Progenitor cell of endocrine pancreas (in vitro differentiated cells): ENCODE data around the gene FAR2. TPM values are rescaled to one million over a fixed set of nuclear protein-coding genes. Genes with fewer than 3 reads are reported as not detected.

Source experiments
- DNase-seq: peaks from one replicate; pipeline ENCODE4 v3.0.0; 2021; ENCODE audit warnings: low spot score; ENCODE audit not compliant: unreplicated experiment
- H3K27ac Mint-ChIP-seq: 2 replicates; pipeline ENCODE4 v1.8.0; 2021; ENCODE audit warnings: mild to moderate bottlenecking, moderate library complexity, mixed read lengths
- H3K27me3 Mint-ChIP-seq: 2 replicates; pipeline ENCODE4 v1.8.0; 2021; ENCODE audit warnings: mixed read lengths
- H3K36me3 Mint-ChIP-seq: 2 replicates; pipeline ENCODE4 v1.8.0; 2022; ENCODE audit warnings: mixed read lengths; ENCODE audit not compliant: insufficient read depth
- H3K4me1 Mint-ChIP-seq: 2 replicates; pipeline ENCODE4 v1.8.0; 2021; ENCODE audit warnings: low read depth, mixed read lengths
- H3K4me3 Mint-ChIP-seq: 2 replicates; pipeline ENCODE4 v1.8.0; 2021; ENCODE audit warnings: low read depth, mild to moderate bottlenecking, moderate library complexity, mixed read lengths
- H3K9me3 Mint-ChIP-seq: 2 replicates; pipeline ENCODE4 v1.8.0; 2021; ENCODE audit warnings: low read depth, mixed read lengths
- total RNA-seq: library from RNA; stranded (reverse); gene quantifications from 2 replicates; pipeline ENCODE4 v1.2.1, GENCODE V29; 2021
- TF ChIP-seq, protein P1 (sequence below): fragments of 200-600 bp; sonication (generic); IDR thresholded peaks from one replicate; pipeline ENCODE4 v1.5.0; 2021; ENCODE audit warnings: antibody characterized with exemption, mild to moderate bottlenecking; ENCODE audit not compliant: unreplicated experiment

Gene FAR2
- total RNA-seq, 1 donor from 2014 or later: 4.8 TPM

DNA sequence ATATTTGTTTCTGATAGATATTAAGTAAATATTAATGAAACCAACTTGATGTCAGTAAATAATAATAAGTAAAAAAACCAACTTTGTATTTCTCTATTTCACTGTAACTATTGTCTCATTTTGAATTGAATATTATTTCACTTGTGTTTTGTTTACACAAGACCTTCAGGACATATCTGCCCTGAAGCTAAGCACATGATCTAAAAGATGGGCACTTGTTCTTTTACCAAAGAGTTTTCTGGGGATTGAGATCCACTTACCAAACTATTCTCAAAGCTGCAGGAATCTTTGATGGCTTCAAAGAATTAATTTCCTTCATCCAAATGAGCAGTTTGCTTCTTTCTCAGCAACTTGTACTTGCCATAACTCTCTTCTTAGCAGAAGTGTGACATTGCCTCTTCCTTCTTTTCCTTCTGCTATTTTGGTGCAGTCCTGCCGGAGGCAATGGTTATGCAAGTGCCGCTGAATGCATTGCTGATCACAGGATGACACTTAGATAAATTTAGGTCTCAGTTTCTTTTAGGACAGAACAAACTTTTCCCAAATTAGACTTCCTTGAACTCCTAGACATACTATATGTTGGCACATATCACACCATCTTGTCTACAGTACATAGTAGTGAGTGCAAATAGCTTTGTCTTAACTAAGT is 9.2 kb downstream of the FAR2 start:
- TF ChIP-seq, protein P1, sequence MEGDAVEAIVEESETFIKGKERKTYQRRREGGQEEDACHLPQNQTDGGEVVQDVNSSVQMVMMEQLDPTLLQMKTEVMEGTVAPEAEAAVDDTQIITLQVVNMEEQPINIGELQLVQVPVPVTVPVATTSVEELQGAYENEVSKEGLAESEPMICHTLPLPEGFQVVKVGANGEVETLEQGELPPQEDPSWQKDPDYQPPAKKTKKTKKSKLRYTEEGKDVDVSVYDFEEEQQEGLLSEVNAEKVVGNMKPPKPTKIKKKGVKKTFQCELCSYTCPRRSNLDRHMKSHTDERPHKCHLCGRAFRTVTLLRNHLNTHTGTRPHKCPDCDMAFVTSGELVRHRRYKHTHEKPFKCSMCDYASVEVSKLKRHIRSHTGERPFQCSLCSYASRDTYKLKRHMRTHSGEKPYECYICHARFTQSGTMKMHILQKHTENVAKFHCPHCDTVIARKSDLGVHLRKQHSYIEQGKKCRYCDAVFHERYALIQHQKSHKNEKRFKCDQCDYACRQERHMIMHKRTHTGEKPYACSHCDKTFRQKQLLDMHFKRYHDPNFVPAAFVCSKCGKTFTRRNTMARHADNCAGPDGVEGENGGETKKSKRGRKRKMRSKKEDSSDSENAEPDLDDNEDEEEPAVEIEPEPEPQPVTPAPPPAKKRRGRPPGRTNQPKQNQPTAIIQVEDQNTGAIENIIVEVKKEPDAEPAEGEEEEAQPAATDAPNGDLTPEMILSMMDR: no peak
- Mint-ChIP-seq H3K9me3 (no peaks in the 10 kb centered on the region), H3K27me3 (peaks cover 3% of the 10 kb centered on the region), H3K4me3 (no peak overlapping the region), H3K4me1 (peaks cover 3% of the 10 kb centered on the region), H3K27ac (no peak overlapping the region), H3K36me3 (no peaks in the 10 kb centered on the region)
- DNase-seq: no peak

DNA sequence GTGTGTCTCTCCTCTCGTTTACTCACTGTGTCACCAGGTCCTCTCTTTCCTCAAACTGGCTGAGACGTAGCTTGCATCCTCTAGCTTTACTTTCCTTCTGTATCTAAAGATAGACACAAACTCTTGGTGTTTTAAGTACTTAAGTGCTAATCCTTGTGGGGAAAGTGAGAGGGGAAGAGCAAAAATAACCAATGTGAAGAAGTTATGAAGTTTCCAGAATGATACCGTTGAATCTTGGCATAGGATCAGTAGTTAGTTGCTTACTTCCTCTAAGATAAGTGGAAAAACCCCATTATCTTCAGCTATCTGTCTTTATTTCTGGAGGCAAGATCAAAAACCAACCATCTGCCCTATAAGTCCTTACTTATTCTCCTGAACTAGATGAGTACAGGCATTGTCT is 10.6 kb downstream of the FAR2 start:
- no peaks in the 10 kb centered on the region for H3K4me1 Mint-ChIP-seq
- no peaks in the 10 kb centered on the region for H3K9me3 Mint-ChIP-seq
- DNase-seq: no peak
- no peak overlapping the region for H3K27ac Mint-ChIP-seq
- H3K27me3 Mint-ChIP-seq: no peaks in the 10 kb centered on the region
- TF ChIP-seq, protein P1: no peak
- no peak overlapping the region for H3K4me3 Mint-ChIP-seq
- H3K36me3 Mint-ChIP-seq: no peaks in the 10 kb centered on the region

DNA sequence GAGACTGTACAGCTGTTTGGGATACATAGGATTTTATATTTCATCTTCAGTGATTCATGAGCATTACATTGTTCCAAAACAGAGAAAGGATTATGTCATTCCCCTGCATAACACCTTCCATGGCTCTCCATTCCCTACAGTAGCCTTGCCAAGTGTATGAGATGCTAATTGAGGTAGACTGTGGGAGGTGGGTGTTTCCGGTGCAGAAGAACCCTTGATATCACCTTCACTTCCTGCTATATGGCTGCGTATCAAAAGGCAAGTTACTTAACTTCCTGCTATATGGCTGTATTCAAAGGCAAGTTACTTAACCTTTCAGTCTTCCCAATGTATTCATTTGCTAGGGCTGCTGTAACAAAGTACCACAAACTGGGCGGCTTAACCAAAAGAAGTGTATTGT is 11.2 kb downstream of the FAR2 start:
- Mint-ChIP-seq H3K27me3 (no peaks in the 10 kb centered on the region), H3K4me3 (no peak overlapping the region), H3K9me3 (no peaks in the 10 kb centered on the region), H3K27ac (no peak overlapping the region), H3K36me3 (no peaks in the 10 kb centered on the region), H3K4me1 (no peaks in the 10 kb centered on the region)
- DNase-seq: no peak
- TF ChIP-seq, protein P1: no peak

DNA sequence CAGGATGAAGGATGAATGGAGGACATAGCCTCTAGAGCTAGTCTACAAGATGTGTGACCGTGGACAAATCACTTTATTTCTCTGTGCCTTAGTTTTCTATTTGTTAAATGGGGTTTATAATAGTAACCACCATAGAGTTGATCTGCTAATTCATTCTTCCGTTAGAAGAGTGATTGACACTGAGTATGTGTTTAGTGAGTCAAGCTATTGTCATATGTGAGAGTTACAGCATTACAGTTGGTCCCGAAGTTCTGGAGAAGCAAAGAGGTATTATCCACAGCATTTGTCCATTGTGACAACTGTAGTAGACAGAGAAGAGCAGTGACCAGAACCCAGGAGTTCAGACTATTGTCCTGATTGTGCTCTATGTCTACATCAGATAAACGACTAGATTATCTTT is 14.1 kb downstream of the FAR2 start:
- no peaks in the 10 kb centered on the region for H3K9me3 Mint-ChIP-seq
- H3K4me1 Mint-ChIP-seq: no peaks in the 10 kb centered on the region
- TF ChIP-seq, protein P1: no peak
- DNase-seq: no peak
- no peak overlapping the region for H3K4me3 Mint-ChIP-seq
- H3K27me3 Mint-ChIP-seq: no peaks in the 10 kb centered on the region
- H3K36me3 Mint-ChIP-seq: no peaks in the 10 kb centered on the region
- H3K27ac Mint-ChIP-seq: no peak overlapping the region

DNA sequence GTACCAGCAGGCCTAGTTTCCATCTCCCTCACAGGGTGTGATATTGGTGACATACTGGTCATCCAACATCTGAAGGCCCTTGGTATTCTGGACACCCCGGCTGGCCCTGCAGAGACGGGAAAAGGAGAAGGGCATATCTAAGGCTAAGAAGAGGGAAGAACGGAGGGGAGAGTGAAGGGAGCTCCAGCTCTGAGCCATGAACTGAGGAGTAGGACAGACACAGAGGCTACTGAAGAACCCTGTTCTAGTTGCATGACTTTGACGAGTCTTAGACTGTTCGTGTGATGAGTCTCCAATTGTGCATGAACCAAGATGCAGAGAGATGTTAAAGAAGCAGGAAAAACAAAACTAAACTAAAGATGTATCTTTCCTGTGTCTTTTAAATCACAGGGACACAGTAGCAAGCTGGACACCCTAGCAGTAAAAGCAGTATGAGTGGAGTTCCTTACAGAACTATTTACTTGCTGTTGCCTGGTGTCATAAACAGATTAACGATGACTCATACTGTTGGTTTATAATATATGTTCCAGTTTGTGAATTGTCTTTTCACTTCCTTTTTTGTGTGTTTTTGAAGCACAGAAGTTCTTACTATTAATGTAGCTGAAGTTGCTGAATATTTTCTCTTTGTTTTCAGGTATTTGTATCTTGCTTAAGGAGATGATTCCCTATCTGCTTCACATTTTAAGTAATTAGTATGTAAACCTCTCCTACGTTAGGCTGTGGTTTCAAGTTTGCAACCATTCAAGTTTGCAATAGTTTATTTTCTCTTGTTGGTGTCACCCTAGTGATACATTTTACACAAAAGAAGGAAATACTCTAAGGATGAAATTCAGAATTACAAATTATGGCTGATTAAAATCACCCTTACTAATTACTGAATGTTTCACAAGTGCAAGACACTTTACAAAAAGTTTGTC is 15.7 kb downstream of the FAR2 start:
- no peak overlapping the region for H3K27ac Mint-ChIP-seq
- no peaks in the 10 kb centered on the region for H3K36me3 Mint-ChIP-seq
- DNase-seq: no peak
- TF ChIP-seq, protein P1: no peak
- no peaks in the 10 kb centered on the region for H3K9me3 Mint-ChIP-seq
- H3K4me1 Mint-ChIP-seq: no peaks in the 10 kb centered on the region
- H3K27me3 Mint-ChIP-seq: no peaks in the 10 kb centered on the region
- H3K4me3 Mint-ChIP-seq: no peak overlapping the region
